OCI-LY1 (cell line): Measurements from ENCODE around the gene DCUN1D2.
"Not testable (repeated sequence)": the region's sequence is repeated elsewhere in the genome, so short reads cannot be mapped to it uniquely, and the experiment has no call there.

ENCODE experiments used
- EZH2 ChIP-seq: fragments of 200-600 bp; sonication (generic), shearing (Covaris generic); IDR thresholded peaks from 2 replicates; pipeline ENCODE4 v1.8.0; 2017; ENCODE audit warnings: borderline replicate concordance, mixed run types, mild to moderate bottlenecking, antibody characterized with exemption, low read length, moderate library complexity, mixed read lengths
- TF ChIP-seq, protein P1 (sequence below): fragments of 200-600 bp; sonication (generic), shearing (Covaris generic); IDR thresholded peaks from 2 replicates; pipeline ENCODE4 v1.5.1; 2017; ENCODE audit warnings: mild to moderate bottlenecking, antibody characterized with exemption, low read length, moderate library complexity, mixed read lengths

DNA sequence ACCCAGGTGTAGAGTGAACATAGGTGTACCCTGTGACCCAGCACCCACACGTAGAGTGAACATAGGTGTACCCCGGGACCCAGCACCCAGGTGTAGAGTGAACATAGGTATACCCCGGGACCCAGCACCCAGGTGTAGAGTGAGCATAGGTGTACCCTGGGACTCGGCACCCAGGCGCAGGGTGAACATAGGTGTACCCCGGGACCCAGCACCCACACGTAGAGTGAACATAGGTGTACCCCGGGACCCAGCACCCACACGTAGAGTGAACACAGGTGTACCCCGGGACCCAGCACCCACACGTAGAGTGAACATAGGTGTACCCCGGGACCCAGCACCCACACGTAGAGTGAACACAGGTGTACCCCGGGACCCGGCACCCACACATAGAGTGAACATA, 53.6 kb downstream of the DCUN1D2 start:
- TF ChIP-seq, protein P1, sequence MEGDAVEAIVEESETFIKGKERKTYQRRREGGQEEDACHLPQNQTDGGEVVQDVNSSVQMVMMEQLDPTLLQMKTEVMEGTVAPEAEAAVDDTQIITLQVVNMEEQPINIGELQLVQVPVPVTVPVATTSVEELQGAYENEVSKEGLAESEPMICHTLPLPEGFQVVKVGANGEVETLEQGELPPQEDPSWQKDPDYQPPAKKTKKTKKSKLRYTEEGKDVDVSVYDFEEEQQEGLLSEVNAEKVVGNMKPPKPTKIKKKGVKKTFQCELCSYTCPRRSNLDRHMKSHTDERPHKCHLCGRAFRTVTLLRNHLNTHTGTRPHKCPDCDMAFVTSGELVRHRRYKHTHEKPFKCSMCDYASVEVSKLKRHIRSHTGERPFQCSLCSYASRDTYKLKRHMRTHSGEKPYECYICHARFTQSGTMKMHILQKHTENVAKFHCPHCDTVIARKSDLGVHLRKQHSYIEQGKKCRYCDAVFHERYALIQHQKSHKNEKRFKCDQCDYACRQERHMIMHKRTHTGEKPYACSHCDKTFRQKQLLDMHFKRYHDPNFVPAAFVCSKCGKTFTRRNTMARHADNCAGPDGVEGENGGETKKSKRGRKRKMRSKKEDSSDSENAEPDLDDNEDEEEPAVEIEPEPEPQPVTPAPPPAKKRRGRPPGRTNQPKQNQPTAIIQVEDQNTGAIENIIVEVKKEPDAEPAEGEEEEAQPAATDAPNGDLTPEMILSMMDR: not testable (repeated sequence)
- not testable (repeated sequence) for TF ChIP-seq EZH2
